ENCODE measurements around the gene SETBP1. TPM values are rescaled to one million over a fixed set of nuclear protein-coding genes. Genes with fewer than 3 reads are reported as not detected.

The SETBP1 gene
- total and polyA plus RNA-seq, 2 of the 8 experiments (the other 6 are each of a cell fraction or from before 2014, with no cell fraction given) = 2.0 to 6.5 TPM

DNA sequence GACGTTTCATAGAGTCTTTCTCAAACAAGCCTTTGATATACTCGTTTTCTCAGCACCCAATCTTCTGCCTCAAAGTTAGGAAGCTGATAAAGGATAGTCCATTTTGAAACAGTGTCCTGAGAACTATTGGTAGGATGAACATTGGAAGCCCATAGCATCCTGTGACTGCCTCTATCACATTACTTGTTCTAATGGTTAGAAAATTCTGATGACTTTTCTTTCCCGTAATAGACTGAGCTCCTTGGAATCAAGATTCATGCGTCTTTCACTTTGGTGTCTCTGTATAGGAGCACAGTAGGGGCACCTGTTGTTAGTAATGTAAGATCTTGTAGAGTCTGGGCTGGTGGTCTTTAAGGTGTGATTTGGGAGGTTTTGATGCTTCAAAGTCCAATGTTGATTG lies 87.1 kb downstream of the SETBP1 start:
- H2BK120ac ChIP-seq (replicated peaks; ENCODE audit: low read depth, low read length) = no peak overlapping the region
- no peaks in the 10 kb centered on the region for H3K36me3 ChIP-seq (ENCODE audit: control insufficient read depth in 2 of 4, insufficient read depth in 4 of 4, low read length in 3 of 4)
- no peak overlapping the region for H3K23ac ChIP-seq (ENCODE audit: insufficient read length)
- no peaks in the 10 kb centered on the region for H3K23me2 ChIP-seq (ENCODE audit: low read depth, low read length)
- H3K4me1 ChIP-seq (replicated peaks in 1 of 4; ENCODE audit: control insufficient read depth in 3 of 4, insufficient read depth in 4 of 4, low read length in 3 of 4) = peaks cover 0 to 3% (median 2%) of the 10 kb centered on the region in 4 experiments; a peak in 1 of 7 replicates
- H2BK5ac ChIP-seq (ENCODE audit: low read depth, low read length) = no peak overlapping the region
- 89% methylated on average over 4 of the region's 4 CpGs; no CpG with 5 or more reads in 1 of the 2 experiments for WGBS, 2 experiments (ENCODE audit: extremely low coverage in 1 of 2, insufficient coverage in 1 of 2, insufficient read length in 1 of 2, insufficient replicate concordance in 2 of 2, low coverage in 1 of 2, low lambda C conversion rate in 2 of 2, missing lambda C conversion rate in 1 of 2)
- no peak overlapping the region for H3K4me2 ChIP-seq (ENCODE audit: insufficient read depth in 1 of 2, low read depth in 2 of 2, low read length in 2 of 2)
- no peaks in the 10 kb centered on the region for H3K79me2 ChIP-seq (ENCODE audit: control insufficient read depth in 1 of 2, insufficient read depth in 2 of 2, low read length in 2 of 2)
- no peak overlapping the region for H3K4me3 ChIP-seq (ENCODE audit: extremely low read depth in 1 of 4, insufficient read depth in 2 of 4, low read depth in 3 of 4, low read length in 4 of 4)
- H4K20me1 ChIP-seq (replicated peaks in 1 of 2; ENCODE audit: control insufficient read depth in 1 of 2, insufficient read depth in 2 of 2, low read length in 2 of 2) = no peaks in the 10 kb centered on the region
- no peak overlapping the region for H2AFZ ChIP-seq (ENCODE audit: low read length)
- H2BK12ac ChIP-seq (ENCODE audit: low read depth, low read length) = no peak overlapping the region
- no peak overlapping the region for H3K56ac ChIP-seq (replicated peaks; ENCODE audit: insufficient read length, low read depth, low read length)
- H3K79me1 ChIP-seq (ENCODE audit: low read depth, low read length) = no peaks in the 10 kb centered on the region
- H4K91ac ChIP-seq (replicated peaks; ENCODE audit: insufficient read length, low read length) = no peak overlapping the region
- no peak overlapping the region for H4K5ac ChIP-seq (ENCODE audit: insufficient read length, low read depth, low read length)
- H3K27ac ChIP-seq (ENCODE audit: low read depth, low read length) = no peak overlapping the region
- no peaks in the 10 kb centered on the region for H3K9me3 ChIP-seq (ENCODE audit: insufficient read depth in 2 of 2, low read depth in 1 of 2, low read length in 1 of 2)
- POLR2A ChIA-PET (ENCODE audit: partially characterized antibody) = no interaction called here
- no peak overlapping the region for H3K9ac ChIP-seq (replicated peaks in 1 of 4; ENCODE audit: extremely low read depth in 1 of 4, low read depth in 3 of 4, low read length in 3 of 4)
- no peak overlapping the region for H4K8ac ChIP-seq (ENCODE audit: extremely low read depth, insufficient read depth, low read length)
- H2BK20ac ChIP-seq (ENCODE audit: low read length) = no peak overlapping the region
- H3K4ac ChIP-seq (replicated peaks; ENCODE audit: insufficient read length, low read depth, low read length) = no peak overlapping the region
- no peak for DNase-seq (ENCODE audit: low read depth in 1 of 2, low spot score in 2 of 2)
- no peak overlapping the region for H2AK5ac ChIP-seq (ENCODE audit: low read depth, low read length)
- CTCF ChIA-PET (ENCODE audit: partially characterized antibody) = interaction anchor here (2.0 kb wide), 1 partner anchor 18 kb away, joined by 4 read pairs; no protein-coding TSS in a partner anchor
- H2BK15ac ChIP-seq (ENCODE audit: low read length) = no peak overlapping the region
- H3K14ac ChIP-seq (ENCODE audit: insufficient read length) = no peak overlapping the region
- no peak for FAIRE-seq
- H3K18ac ChIP-seq (ENCODE audit: extremely low read depth, low read length) = no peak overlapping the region
- H3K27me3 ChIP-seq (replicated peaks in 1 of 4; ENCODE audit: control insufficient read depth in 3 of 4, extremely low read depth in 1 of 4, insufficient read depth in 3 of 4, low read length in 3 of 4) = no peaks in the 10 kb centered on the region
- TF ChIP-seq SIRT6 (IDR thresholded peaks at IDR 0.05; ENCODE audit: low read length) = no peak

Measured in H1 (cell line).